ENCODE results near the gene MROH2B.
A peak's percentile ranks its signal among the peaks of the same experiment; 100 is the strongest.

MROH2B gene

DNA sequence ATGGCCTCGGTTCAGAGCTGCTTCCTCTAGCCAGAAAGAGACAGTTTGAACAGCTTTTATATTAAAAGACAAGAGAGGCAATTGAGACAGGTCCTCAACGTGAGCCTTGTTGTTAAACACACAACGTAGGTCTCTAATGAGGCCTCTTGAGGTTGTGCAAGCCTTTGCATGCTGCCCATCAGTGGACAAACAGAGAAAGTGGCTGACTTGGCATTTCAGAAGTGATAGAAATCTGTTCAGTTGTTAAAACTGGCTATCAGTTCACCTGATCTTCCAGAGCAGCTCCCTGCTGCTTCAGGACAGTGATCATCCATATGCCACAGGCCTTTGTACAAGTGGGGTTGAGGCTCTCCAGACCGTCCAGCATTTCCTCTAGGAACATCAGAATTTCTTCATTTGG is 58.8 kb downstream of the MROH2B start:
- DNase-seq = no peak

DNA sequence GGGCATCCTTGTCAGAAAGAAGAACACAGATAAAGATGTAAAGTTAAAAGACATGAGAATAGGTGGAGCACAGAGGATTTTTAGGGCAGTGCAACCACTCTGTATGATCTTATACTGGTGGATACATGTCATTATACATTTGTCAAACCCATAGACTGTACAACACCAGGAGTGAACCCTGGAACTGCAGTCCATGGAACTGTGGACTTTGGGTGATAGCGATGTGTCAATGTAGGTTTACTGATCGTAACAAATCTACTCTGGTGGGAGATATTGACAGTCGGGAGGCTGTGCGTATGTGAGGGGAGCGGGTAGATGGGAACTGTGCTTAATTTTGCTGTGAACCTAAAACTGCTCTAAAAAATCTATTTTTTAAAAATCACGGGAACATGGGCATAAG is 60.6 kb downstream of the MROH2B start:
- DNase-seq = no peak

DNA sequence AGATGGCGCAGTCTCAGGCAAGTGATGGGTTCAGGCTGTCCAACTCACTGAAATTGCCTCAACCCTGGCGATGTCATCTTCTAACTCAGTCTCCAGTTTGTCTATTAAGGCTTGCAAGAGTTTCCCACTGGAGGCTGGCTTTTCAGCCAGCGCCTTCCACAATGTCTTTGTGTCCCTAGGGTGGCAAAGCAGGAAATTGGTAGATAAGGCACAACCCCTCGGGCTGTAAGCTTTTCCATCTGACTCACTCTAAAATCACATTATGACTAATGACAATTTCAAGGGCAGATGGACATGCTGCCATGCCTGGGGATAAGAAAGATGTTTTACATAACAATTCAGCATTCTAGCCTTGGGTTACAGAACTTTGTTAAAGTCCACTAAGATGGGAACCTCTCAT is 61.9 kb downstream of the MROH2B start:
- peak; percentile 3 for DNase-seq

DNA sequence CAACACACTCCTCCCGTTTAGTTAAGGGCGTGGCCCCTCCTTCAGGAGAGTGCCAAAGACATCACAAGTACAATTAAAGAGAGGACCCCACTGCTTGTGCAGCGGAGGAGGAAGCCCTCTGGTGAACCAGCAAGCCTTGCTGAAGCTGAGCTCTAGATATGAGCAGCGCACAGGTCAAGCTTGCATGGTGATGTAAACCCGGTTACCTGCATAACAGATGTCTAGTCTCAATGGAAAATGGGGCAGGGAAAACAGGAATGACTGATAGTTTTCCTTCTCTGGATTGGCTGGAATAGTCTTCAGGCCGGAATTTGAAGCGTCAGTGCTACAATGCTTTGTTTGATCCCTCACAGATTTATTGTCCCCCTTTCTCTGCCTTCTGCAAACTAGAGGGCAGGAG is 66.2 kb downstream of the MROH2B start:
- DNase-seq = no peak

DNA sequence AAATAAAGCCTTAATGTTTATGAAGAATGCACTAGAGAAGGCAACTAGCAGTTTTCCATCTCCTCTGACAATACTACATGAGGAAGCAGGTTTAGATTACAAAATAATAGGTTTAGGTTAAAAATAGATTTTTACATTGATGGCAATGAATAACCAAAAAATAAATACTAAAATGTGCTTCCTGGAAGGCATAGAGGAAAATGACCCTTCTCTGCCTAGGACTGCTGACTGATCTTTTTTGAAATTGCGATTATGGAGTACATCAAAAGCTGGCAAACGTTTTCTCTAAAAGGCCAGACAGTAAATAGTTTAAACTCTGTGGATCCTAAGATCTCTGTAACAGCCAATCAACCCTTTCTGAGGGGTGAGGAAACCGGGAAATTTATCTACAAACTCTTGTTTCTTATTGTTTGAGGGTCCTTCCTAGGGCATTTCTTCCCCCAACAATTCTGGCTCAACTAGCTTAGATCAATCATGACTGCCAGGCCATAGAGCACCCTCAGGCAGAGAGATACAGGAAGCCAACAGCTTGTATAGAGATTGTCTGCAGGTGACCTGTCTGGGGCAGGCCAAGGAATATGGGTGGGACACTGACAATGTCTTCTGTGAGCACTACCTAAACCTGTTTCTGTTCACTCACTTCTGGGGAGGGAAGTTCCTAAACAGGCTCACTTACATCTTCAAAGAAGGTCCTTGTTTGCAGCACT is 67.3 kb downstream of the MROH2B start:
- no peak for DNase-seq

DNA sequence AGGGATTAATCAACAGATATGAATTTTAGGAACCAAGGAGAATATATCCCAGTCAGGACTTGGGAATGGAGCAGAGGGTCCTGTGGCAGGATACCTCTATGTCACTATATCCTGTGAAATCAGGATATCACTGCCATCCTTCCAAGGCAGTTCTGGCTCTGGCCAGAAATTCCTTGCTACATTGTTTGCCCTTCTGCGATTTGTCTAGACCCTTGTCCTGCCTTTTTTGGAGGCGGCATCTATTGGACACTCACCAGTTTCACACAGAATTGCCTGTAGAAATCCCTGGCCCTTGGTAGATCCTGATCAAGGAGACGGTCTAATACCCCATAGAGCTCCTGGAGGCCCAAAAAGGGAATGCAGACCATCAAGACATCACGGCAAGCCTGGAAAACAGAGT is 71.2 kb downstream of the MROH2B start:
- DNase-seq = no peak

DNA sequence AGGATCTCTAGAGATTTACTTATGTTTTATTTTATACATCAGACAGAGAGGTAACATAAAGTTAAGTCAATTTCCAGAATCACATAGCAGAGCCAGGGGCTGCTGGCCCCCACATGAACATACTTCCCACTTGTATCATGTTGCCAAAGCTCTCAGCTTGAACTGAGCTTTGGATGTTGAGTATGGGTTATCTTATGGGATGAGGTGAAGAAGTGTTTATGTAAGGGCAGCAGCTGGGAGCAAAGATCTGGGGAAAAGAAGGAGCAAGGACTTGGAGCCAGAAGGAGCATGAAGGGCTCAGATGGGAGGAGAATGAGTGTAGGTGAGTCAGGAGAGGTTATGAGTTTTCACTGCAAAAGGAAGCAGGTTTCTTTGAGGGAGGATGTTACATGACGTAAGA is 72.0 kb downstream of the MROH2B start:
- no peak for DNase-seq

DNA sequence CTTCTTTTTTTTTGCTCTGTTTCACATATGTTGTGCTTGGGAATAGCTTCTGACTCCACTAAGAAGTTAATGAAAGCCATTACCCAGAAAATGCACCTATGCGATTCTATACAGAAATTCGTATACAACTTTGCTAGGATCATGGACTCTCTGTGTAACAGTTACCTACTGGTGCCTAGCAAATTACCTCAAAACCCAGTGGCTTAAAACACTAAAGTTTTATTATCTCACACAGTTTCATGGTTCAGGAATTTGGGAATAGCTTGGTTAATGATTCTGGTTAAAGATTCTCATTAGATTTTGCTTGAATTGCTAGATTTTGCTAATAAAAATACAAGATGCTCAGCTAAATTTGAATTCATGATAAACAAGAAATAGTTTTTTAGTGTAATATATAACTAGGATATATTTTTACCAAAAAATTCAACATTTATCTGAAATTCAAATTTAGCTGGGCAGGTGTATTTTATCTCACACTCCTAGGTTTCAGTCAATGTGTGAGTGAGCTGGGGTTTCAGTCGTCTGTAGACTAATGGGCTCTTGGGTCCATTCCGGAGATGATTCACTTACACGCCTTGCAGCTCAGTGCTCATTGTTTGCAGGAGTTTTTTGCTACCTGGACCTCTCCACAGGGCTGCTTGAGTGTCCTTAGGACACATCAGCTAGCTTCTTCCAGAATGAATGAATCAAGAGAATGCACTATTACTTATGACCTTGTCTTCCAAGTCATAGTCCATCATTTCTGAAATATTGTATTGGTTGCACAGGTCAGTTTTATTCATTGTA is 75.1 kb downstream of the MROH2B start:
- DNase-seq = no peak

DNA sequence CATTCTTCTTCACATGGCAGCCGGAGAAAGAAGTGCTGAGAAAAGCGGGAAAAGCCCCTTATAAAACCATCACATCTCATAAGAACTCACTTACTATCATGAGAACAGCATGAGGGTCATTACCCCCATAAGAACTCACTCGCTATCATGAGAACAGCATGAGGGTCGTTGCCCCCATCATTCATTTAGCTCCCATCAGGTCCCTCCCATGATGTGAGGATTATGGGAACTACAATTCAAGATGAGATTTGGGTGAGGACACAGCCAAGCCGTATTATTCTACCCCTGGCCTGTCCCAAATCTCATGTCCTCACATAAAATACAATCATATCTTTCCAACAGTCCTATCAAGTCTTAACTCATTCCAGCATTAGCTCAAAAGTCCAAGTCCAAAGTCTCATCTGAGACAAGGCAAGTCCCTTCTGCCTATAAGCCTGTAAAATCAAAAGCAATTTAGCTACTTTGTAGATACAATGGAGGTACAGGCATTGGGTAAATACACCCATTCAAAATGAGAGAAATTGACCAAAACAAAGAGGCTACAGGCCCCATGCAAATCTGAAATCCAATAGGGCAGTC is 79.1 kb downstream of the MROH2B start:
- DNase-seq = no peak

DNA sequence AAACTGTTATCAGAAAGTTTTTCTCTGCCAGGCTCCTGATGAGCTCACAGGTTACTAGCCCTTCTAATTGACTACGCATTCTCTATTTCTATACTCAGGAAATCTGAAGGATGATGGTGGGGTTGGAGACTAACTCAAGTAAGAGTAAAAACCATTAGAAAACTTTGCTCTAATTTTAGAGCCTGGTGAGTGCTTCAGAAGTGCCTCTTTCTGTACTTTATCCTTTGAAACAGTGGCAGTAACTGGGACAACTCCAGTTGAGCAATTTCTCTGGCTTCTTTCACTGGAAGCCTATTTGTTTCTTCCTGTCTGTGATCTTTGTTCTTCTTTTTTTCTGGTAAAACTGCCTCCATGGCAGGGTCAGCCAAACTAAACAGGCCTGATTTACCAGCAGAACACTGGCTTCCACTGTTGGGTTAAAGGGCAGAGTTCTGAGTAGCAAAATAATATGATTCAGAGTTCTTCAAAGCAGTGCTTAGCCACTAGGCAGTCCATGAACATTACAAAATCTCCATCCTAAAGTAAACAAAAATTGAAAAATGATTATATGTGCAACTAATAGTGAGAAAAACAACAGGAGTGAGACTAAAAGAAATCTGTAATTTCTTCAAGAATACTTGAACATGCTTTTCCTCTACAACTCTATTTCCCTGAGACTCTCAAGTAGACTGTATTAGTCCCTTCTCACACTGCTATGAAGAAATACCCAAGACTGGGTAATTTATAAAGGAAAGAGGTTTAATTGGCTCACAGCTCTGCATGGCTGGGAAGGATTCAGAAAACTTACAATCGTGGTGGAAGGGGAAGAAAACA is 79.8 kb downstream of the MROH2B start:
- DNase-seq = no peak

DNA sequence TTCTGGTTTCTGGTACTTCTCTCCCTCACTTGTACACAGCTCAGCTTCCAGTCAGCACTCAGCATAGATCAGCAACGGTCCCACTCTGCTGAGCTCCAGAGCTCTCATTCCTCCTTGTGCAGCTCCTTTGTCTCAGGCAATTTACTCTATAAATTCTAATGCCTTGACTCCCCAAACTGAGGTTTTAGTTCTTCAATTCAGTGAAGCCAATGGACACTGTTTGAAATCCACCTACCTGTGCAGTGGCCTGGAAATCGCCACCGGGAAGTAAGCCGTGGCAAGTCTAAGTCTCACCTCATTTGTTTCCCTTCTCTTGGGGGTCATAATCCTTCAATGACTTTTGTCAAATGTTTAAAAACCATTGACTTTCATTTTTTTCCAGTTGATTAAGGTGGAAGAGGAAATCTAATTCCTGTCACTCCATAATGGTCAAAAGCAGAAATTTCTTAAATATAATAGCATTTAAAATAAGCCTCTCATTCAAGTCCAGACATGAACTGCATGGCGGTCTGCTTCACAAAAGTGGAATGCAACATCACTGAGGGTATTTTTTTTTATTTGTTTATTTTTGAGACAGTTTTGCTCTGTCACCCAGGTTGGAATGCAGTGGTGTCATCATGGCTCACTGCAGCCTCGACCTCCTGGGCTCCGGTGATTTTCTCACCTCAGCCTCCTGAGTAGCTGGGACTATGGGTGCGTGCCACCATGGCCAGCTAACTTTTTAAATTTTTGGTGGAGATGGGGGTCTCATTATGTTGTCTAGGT is 82.2 kb downstream of the MROH2B start:
- no peak for DNase-seq

DNA sequence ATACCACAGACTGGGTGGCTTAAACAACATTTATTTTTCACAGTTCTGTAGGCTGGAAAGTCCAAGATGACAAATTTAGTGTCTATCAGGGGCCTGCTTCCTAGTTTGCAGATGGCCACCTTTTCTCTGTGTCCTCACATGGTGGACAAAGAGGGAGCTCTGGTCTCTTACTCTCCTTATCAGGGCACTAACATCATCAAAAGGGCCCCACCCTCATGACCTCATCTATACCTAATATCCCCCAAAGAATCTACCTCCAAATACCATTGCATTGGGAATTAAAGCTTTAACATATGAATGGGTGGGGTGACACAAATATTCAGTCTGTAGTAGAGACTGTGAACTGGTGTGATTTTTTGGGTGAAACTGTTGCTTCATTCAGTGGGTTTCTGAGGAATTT is 83.8 kb downstream of the MROH2B start:
- no peak for DNase-seq

DNA sequence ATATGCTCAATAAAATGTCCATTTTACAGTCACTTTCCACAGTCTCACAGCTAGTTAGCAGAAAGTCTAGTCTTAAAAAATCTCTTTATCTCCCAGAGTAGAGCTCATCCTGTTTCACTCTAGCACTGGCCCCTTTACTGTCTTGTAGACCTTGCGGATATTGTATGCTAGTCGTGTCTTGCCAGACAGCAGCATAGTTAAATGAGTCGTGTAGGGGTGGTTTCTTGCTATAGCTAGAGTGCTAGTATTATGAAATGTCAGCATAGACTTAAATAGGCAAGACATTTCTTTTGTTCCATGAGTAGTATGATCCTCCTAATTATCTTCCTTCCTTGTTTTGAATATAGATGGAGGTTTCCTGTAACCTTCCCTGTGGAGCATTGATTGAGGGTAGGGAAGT is 84.5 kb downstream of the MROH2B start:
- peak; percentile 3 for DNase-seq

DNA sequence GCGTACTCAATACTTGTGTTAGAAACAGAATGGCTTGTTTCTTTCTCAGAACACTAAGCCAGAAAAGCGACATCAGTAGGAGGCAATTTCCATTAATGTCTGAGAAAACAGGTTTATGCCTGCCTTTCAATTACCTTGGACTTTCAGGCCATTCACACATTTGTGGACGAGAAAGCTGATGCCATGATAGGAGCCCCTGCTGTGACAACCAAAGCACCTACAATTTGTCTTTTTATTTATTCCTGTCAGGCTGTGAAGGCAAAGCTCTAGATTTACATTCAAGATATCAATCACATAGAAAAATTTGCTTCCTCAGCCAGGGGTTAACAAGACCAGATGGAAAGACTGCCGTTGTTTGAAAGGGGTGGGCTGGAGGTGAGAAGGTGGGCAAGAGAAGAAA is 85.6 kb downstream of the MROH2B start:
- no peak for DNase-seq

DNA sequence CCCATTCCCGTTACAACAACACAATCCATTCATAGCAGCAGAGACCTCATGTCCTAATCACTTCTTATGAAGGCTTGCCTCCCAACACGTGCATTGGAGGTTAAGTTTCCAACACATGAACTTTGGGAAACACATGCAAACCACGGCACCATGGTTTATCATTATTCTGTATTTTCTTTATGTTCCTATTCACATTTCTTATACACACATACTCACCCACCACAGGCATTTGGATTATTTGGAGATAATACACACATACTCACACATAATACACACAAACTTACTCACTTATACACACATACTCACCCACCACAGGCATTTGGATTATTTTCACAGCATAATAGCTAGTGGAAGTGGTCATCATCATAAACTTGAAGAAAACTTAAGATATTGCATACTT is 86.3 kb downstream of the MROH2B start:
- no peak for DNase-seq

DNA sequence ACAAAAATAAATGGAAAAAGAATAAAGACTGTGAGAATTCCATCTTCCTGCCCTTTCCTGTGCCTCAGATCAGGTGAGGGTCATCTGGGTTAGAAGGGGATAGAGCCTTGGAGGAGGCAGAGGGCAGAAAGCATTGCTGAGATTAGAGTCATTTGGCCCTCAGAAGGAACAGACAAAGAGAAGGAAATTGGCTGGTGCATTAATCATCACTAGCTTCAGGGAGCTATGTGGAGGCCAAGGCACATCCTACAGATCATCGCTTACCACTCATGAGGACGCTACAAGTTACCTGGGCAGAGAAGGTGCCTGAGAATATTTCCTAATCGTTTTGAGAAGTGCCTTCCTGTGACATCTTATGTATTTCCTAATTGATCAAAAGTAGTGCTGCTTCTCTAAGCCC is 87.4 kb downstream of the MROH2B start:
- DNase-seq = no peak

DNA sequence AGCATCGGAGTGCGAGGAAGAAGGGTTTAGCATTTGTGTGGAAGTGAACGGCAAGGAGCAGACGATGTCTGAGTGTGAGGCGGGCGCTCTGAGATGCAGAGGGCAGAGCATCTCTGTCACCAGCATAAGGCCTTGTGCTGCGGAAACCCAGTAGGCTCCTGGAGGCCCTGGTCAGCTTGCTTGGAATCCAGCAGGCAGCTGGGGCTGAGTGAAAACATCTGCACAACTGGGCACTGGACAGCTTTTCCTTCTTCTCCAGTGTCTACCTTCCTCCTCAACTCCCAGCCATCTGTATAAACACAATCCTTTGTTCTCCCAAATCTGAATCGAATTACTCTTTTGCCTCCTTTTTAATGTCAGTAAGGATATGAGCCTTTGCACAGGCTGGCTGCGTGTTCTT is 89.7 kb downstream of the MROH2B start:
- no peak for DNase-seq

DNA sequence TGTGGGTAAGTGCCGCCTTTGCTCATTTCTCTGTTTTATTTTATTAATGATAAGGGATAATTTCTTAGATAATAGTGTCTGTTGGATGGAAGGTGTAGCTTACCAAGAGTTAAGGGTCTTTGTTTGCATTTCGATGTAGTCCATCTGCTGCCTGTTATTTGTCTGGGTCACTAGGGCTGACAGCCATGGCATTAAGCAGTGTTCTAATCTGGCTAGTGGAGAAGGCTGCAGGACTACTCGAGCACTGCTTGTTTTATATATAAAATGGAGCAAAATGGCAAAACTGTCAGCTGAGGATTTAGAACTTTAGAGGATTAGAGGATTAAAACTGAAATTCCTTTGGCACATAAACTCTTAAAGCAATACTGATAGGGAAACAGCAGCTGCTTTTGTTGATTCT is 94.3 kb downstream of the MROH2B start:
- peak; percentile 10 for DNase-seq

DNA sequence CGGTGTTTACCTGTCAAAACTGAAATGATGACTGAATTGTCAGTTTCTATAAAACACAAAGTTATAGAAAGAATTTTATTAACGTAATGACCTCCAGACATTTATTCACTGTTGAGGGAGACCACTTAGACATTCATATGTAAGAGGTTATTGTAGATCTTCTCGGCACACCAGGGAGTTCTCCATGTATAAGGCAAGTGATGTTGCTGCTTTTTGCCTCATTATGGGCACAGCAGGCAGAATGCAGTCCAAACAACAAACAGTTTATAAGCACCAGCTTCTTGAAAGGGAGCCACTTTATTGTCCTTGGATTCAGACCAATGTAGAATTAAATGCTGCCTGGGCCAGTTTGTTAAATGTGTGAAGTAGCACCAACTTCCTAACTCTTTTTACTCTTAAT is 95.1 kb downstream of the MROH2B start:
- no peak for DNase-seq

DNA sequence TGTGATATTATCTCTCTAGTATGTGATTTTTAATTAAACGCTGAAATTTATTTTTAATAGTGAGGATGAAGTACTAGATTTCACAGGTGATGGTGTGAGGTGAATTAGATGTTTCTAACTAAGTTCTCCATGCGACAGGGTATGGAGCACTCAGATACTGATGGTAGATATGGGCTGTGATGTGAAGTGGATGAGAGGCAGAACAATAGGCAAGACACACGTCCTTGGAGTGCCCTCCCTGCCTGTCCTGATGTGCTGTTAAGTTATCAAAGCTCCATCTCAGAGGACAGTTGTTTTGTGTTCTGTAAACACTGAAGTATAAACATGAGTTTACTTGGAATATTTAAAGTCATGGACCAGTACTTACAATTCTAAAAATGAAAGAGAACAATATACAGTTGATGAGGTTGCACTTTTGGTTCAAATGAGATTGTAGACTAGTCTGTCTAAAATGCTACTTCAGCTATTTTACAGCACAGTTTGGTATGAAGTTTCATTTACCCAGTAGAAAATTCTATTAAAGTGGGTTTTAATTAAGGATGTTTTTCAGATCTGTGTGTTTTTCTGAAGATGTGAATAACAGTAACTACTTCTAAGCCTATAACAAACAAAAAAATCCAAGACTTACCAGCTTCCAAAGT is 97.7 kb downstream of the MROH2B start:
- DNase-seq = no peak

DNA sequence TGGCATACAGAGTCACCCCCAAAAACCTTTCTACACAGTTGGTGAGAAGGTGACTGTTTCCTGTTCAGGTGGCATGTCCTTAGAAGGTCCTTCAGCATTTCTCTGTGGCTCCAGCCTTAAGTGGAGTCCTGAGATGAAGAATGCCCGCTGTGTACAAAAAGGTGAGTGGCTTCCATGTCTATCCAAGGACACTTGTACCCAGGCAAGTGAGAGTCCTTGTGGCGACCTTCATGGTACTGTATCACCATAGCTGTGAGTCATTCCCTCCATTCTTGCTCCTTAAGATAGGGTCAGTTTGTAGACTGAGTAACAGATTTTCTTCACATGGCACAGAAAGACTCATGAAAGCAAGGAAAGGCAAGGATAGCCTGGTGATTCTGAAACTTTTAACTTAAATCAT is 98.7 kb downstream of the MROH2B start:
- no peak for DNase-seq
